Cardiac fibroblast (primary cell): ENCODE data around the gene COPZ1.

Experiments
- DNase-seq, 2 donors: peaks; one replicate each; pipeline versions ENCODE4 v3.0.0 to v3.0.0-alpha.2; 2010; ENCODE audit warnings: low read depth in 2 of 2
- H3K4me3 ChIP-seq, 2 donors: replicated peaks in 1 of 2; 1 replicate in 1 of 2; 2 replicates in 1 of 2; pipeline ENCODE4 v1.5.1; 2011; ENCODE audit warnings: low read depth in 2 of 2, low read length in 2 of 2, mild to moderate bottlenecking in 2 of 2, moderate library complexity in 1 of 2
- CTCF ChIP-seq: IDR thresholded peaks from one replicate; pipeline ENCODE4 v1.5.1; 2011; ENCODE audit warnings: low read depth, mild to moderate bottlenecking, low read length, inconsistent platforms

COPZ1 gene

GRCh38 chr12:54368709-54369596, 44.0 kb downstream of the COPZ1 start:
- TF ChIP-seq CTCF = peak; percentile 87
- peak; percentile 91 to 93 for DNase-seq
- peak overlapping the region in 1 of 2 donors; percentile 11 for H3K4me3 ChIP-seq

GRCh38 chr12:54369597-54370131, 44.7 kb downstream of the COPZ1 start:
- peak overlapping the region; percentile 5 to 41 for H3K4me3 ChIP-seq
- no peak for DNase-seq
- no peak for TF ChIP-seq CTCF

GRCh38 chr12:54370171-54370730, 45.3 kb downstream of the COPZ1 start:
- DNase-seq = peak; percentile 84 to 94
- peak; percentile 82 for TF ChIP-seq CTCF
- H3K4me3 ChIP-seq = peak overlapping the region; percentile 29 to 41

GRCh38 chr12:54371328-54372112, 46.6 kb downstream of the COPZ1 start:
- DNase-seq = peak in 1 of 2 donors; percentile 85
- no peak for TF ChIP-seq CTCF

GRCh38 chr12:54372113-54372806, 47.3 kb downstream of the COPZ1 start:
- TF ChIP-seq CTCF = no peak
- no peak overlapping the region for H3K4me3 ChIP-seq

More at GRCh38 chr12:54371328-54372112, 46.6 kb downstream of the COPZ1 start:
- no peak overlapping the region for H3K4me3 ChIP-seq

More at GRCh38 chr12:54372113-54372806, 47.3 kb downstream of the COPZ1 start:
- DNase-seq = peak; percentile 11 to 60
